ENCODE results near the gene LRRC26.
"Not testable (repeated sequence)": the region's sequence is repeated elsewhere in the genome, so short reads cannot be mapped to it uniquely, and the experiment has no call there.

The LRRC26 gene

DNA sequence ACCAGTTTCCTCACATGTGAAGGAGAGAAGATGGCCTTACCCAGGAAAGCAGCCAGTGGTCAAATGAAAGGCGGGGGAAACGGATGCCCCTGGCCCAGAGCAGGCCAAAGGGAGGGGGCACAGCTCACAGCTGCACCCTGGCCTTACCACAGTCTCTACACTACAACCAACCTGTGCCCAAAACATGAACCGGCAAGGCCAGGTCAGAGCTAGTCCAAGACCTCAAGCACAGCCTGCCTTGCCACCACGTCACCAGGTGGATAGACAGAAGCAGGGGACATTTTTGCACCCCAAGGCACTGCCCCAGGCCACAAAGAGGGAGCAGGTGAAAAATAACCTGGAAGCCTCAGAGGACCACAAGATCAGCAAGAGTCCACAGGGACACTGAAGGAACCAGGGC is 26.4 kb downstream of the LRRC26 start:
- DNase-seq (ENCODE audit: insufficient read length) (no peak), FAIRE-seq (no peak)
- TF ChIP-seq TAF1 (IDR thresholded peaks at IDR 0.05; ENCODE audit: borderline replicate concordance, low read depth, low read length) (no peak), POLR2AphosphoS5 (IDR thresholded peaks at IDR 0.05; ENCODE audit: low read depth, low read length) (no peak), POLR2A (IDR thresholded peaks at IDR 0.05; ENCODE audit: low read depth, low read length) (no peak)

DNA sequence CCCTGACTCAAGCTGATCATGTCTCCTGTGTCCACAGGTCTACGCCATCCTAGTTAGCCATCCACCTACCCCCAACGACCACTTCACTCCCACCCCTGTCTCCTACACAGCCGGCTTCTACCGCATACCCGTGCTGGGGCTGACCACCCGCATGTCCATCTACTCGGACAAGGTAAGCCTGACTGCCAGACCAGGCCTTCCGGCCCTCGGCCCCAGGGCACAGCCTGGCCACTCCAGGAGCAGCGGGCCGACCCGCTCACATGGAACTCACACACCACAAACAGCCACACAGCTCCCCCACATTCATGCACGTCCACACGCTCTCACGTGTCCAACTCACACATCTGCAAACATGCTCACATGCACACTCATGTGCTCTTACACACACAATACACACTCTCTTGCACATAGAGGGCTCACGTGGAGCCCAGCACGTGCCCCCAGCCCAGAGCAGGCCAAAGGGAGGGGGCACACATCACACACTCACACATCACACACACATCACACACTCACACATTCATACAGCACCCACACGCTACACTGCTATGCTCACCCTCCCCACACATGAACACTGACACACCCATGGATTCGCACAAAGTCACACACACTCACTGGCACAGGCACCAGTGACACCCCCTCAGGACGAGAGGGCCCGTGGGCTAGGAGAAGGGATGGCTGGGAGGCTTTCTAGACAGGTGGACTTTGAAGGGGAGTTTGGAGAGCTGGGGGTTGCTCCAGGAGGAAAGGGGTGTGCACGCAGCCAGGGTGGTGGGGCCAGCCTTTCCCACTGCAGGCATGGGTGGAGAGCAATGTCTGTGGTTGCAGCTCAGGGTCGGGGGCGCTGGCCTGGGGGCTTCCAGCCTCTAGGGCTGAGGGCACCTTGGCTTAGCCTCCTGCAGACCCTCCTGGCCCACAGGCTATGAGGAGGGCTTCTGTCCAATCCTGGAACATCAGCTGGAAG is 27.6 kb downstream of the LRRC26 start:
- no peak for FAIRE-seq
- no peak for DNase-seq (ENCODE audit: insufficient read length)
- TF ChIP-seq POLR2A (IDR thresholded peaks at IDR 0.05; ENCODE audit: low read depth, low read length) (no peak), POLR2AphosphoS5 (IDR thresholded peaks at IDR 0.05; ENCODE audit: low read depth, low read length) (no peak), TAF1 (IDR thresholded peaks at IDR 0.05; ENCODE audit: borderline replicate concordance, low read depth, low read length) (no peak)

DNA sequence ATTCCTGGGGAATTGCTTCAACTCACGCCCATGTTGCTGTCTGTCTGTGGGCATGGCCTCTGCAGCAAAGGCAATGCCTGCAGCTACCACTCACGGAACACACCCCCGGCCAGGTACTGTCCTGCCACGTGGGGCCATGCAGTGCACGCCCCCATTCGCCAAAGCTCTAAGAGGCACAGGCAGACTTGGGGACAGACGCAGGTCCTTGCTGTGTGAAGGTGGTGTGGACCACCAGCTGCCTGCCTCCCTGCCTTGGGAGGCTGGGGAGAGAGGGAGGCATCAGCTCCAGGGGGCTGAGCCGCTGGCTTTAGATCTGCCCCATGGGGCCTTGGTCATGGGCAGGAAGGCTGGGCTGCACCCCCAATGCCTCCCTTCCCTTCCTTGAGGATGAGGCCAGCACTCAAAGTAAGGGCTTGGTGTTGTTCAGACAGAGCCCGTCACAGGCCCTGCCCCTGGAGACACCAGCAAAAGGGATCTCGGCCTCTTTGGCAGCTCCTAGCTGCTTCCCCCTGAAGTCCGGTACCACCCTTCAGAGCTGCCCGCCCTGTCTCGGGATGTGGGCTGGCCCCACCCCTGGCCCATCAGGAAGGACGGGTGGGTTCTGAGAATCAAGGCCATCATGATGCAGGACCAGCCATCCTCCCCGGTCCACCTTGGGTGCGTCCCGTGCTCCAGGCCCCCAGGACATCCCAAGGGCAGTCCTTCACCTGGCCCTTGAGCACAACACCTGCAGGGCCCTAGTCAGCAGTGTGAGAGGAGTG is 28.6 kb downstream of the LRRC26 start:
- DNase-seq (ENCODE audit: insufficient read length) (no peak), FAIRE-seq (no peak)
- TF ChIP-seq TAF1 (IDR thresholded peaks at IDR 0.05; ENCODE audit: borderline replicate concordance, low read depth, low read length) (no peak), POLR2AphosphoS5 (IDR thresholded peaks at IDR 0.05; ENCODE audit: low read depth, low read length) (no peak), POLR2A (IDR thresholded peaks at IDR 0.05; ENCODE audit: low read depth, low read length) (no peak)

DNA sequence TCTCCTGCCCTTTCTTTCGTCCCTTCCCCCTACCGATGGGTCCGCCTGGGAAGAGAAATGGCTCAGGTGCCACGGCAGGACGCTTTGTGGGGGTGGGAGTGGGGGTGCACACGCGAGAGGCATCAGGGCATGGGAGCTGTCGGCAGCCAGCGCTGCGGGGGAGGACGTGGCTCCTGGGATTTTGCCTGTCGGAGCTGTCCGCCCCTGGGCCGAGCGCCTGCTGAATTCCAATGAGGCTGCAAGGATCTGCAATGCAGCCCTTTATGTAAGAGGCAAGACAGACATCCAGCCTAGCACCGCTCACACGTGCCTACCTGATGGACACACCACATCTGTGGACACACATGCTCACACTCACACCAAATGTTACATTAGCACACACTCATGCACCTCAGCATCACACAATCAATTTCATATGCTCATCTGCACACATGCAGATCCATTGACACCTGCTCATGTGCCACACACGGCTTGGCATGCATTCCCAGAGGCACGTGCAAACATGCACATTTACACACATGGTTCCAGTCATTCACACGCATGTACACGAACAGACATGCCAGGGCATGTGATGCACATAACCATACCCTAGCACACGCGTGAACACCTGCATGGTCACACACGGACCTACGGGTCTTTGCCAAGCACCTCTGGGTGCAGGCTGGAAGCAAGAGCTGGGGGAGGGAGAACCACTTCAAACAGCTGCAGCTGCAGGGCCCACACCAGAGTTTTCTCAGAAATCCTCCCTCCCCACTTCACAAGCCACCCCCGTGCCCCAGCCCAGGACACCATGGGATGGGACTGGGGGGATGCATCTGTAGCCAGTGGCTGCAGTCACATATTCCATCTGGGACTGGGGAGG is 29.5 kb downstream of the LRRC26 start:
- FAIRE-seq (no peak), DNase-seq (ENCODE audit: insufficient read length) (no peak)
- TF ChIP-seq POLR2AphosphoS5 (IDR thresholded peaks at IDR 0.05; ENCODE audit: low read depth, low read length) = no peak
- no peak for TF ChIP-seq TAF1 (IDR thresholded peaks at IDR 0.05; ENCODE audit: borderline replicate concordance, low read depth, low read length)
- no peak for TF ChIP-seq POLR2A (IDR thresholded peaks at IDR 0.05; ENCODE audit: low read depth, low read length)

DNA sequence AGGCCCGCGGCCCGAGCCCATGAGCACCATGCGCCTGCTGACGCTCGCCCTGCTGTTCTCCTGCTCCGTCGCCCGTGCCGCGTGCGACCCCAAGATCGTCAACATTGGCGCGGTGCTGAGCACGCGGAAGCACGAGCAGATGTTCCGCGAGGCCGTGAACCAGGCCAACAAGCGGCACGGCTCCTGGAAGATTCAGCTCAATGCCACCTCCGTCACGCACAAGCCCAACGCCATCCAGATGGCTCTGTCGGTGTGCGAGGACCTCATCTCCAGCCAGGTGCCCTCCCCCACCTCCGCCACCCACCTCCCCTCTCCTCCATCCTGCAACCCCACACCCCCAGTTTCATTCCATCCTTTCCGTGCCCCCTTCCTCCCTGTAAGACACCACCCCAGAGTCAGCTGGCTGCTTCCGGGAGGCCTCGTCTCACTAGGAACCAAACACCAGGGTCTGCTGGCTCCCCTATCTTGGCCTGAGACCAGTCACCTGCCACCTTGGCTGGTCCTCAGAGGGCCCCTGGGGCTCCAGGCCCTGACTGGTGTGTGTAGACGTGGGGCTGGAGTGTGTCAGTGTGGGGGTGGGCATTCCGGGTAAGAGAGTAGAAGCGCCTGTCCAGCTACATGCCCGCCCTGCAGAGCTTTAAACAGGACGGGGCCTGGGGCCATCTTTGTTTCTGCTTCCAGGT is 30.2 kb downstream of the LRRC26 start:
- TF ChIP-seq TAF1 (IDR thresholded peaks at IDR 0.05; ENCODE audit: borderline replicate concordance, low read depth, low read length) = no peak
- FAIRE-seq = no peak
- DNase-seq (ENCODE audit: insufficient read length) = peak; percentile 23

DNA sequence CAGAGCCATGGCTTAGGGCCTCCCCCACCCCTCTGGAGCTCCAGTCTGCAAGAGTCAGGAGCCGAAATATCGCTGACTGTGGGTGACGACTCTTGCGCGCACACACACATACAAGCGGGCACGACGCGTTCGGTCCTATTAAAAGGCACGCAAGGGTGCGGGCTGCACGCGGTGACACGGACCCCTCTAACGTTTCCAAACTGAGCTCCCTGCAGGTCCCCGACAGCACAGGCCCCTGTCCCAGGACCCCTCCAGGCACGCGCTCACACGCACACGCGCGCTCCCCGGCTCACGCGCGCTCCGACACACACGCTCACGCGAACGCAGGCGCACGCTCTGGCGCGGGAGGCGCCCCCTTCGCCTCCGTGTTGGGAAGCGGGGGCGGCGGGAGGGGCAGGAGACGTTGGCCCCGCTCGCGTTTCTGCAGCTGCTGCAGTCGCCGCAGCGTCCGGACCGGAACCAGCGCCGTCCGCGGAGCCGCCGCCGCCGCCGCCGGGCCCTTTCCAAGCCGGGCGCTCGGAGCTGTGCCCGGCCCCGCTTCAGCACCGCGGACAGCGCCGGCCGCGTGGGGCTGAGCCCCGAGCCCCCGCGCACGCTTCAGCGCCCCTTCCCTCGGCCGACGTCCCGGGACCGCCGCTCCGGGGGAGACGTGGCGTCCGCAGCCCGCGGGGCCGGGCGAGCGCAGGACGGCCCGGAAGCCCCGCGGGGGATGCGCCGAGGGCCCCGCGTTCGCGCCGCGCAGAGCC is 31.0 kb downstream of the LRRC26 start, which contains the start of gene GRIN1:
TSS of gene GRIN1 (plus strand) at position 433 of the 746 bp plus-strand sequence. CDS start 333 bp downstream, outside the sequence.
- FAIRE-seq = no peak
- no peak for TF ChIP-seq POLR2AphosphoS5 (IDR thresholded peaks at IDR 0.05; ENCODE audit: low read depth, low read length)
- no peak for TF ChIP-seq POLR2A (IDR thresholded peaks at IDR 0.05; ENCODE audit: low read depth, low read length)
- no peak for TF ChIP-seq TAF1 (IDR thresholded peaks at IDR 0.05; ENCODE audit: borderline replicate concordance, low read depth, low read length)
- DNase-seq (ENCODE audit: insufficient read length) = peak; percentile 49

DNA sequence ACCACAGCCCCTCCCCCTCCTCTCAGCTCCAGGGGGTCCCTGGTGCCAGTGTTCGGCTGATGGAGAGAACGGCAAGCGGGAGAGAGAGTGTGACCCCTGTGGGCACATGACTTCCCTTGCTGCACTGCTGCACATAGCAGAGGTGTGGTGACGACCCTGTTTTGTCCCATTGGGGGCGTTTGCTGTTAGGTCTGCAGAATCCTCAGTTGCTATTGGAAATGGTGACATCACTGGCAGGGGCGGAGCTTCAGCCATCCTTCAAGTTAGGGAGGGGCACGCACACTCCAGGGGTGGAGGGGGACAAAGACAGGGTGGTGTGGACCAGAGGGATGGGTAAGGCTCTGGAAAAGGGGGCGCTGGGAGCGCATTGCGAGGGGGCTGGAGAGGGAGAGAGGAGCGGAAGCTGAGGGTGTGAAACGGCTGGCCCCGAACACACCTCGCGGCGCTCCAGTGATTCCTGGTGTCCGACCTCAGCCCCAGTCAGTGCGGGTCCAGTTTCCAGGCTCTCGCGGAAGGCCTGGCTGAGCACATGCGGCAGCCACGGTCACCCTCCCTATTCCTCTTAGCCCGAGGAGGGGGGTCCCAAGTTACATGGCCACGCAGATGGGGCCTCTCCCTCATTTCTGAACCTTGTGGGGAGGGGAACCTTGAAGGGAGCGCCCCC is 31.7 kb downstream of the LRRC26 start:
- no peak for FAIRE-seq
- TF ChIP-seq TAF1 (IDR thresholded peaks at IDR 0.05; ENCODE audit: borderline replicate concordance, low read depth, low read length) (no peak), POLR2AphosphoS5 (IDR thresholded peaks at IDR 0.05; ENCODE audit: low read depth, low read length) (no peak), POLR2A (IDR thresholded peaks at IDR 0.05; ENCODE audit: low read depth, low read length) (no peak)
- DNase-seq (ENCODE audit: insufficient read length) = peak; percentile 40

DNA sequence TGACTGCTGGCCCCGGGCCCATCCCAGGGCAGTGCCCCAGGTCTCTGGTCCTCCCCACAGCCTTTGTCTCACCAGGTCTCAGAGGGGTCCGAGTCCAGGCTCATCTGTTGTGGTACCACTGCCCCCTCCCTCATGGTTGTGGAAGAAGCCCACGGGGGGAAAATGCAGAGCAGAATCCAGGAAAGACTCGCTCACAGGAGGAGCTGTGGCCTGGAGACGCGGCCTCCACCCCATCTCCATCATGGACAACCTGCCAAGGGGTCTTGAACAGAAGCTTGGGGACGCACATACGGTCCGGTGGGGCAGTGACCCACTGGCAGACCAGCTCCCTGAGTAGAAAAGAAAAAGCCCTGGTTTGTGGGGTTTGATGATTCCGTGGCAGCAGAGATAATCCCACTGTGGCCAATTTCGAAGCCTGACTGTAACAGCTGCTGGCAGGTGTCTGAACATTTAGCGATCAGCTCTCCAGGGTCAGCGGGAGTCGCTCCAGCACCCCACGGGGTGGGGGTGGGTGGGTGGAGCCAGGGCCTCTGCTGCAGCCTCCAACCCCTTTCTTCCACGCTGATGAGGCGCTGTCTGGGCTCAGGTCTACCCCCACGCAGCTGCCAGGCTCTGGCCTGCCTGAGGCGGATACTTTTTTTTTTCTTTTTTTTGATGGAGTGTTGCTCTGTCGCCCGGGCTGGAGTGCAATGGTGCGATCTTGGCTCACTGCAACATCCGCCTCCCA is 32.8 kb downstream of the LRRC26 start:
- TF ChIP-seq POLR2A (IDR thresholded peaks at IDR 0.05; ENCODE audit: low read depth, low read length) (no peak), POLR2AphosphoS5 (IDR thresholded peaks at IDR 0.05; ENCODE audit: low read depth, low read length) (no peak), TAF1 (IDR thresholded peaks at IDR 0.05; ENCODE audit: borderline replicate concordance, low read depth, low read length) (no peak)
- DNase-seq (ENCODE audit: insufficient read length) (peak; percentile 34), FAIRE-seq (no peak)

DNA sequence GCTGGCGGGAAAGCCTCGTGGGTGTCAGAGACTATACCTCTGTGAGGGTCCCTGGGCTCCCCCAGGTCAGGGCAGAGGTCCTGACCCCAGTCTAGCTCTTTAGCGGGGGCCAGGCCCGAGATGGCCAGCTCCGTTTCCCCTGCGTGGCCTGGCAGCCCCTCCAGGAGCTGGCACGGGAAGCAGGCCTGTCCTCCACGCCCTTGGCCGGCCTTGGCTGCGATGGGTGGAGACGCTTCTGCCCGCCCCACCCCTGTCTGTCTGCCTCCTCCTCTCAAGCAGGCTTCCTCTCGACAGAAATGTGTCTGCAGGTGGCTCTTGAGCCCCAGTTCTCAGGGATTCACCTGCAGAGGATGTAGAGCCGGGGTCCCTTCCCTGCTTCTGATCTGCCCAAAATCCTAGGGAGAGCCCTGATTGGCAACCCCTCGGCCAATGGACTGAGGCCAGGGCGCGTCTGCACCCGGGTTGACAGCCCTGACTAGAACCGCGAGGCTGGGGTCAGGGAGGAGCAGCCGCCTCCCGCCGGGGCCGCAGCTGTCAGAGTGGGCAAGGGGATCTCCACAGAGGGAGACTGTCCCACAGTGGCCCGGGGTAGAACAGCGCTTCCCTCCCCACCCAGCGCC is 33.5 kb downstream of the LRRC26 start:
- TF ChIP-seq POLR2AphosphoS5 (IDR thresholded peaks at IDR 0.05; ENCODE audit: low read depth, low read length) (no peak), POLR2A (IDR thresholded peaks at IDR 0.05; ENCODE audit: low read depth, low read length) (no peak), TAF1 (IDR thresholded peaks at IDR 0.05; ENCODE audit: borderline replicate concordance, low read depth, low read length) (no peak)
- FAIRE-seq = no peak
- DNase-seq (ENCODE audit: insufficient read length) = peak; percentile 44

DNA sequence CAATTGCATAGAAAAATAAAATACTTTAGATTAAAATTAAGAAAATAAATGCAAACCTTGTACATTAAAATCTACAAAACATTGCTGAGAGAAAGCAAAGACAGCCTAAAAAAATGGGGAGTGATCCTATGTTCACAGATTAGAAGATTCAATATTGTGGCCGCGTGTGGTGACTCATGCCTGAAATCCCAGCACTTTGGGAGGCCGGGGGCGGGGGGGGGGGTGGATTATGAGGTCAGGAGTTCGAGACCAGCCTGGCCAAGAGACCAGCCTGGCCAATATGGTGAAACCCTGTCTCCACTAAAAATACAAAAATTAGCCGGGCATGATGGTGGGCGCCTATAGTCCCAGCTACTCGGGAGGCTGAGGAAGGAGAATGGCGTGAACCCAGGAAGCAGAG is 34.7 kb downstream of the LRRC26 start:
- not testable (repeated sequence) for DNase-seq (ENCODE audit: insufficient read length); FAIRE-seq
